HEK293T (cell line): ENCODE results near the gene APBA3.

Source experiments
- CTCF ChIA-PET: fragments of 350-600 bp; formaldehyde crosslinking; extraction: SDS; loops from one replicate; lab custom pipeline; 2021; ENCODE audit warnings: antibody characterized with exemption, inconsistent platforms; lab: Yijun Ruan, JAX
- POLR2A ChIA-PET: fragments of 350-600 bp; formaldehyde crosslinking; extraction: SDS; loops from one replicate; lab custom pipeline; 2020; ENCODE audit warnings: antibody characterized with exemption, inconsistent platforms; lab: Yijun Ruan, JAX
- DNase-seq: peaks from one replicate; pipeline ENCODE4 v3.0.0; 2012; ENCODE audit warnings: mixed read lengths; ENCODE audit errors: extremely low spot score
- ARNT ChIP-seq: fragments of 450-650 bp; IDR thresholded peaks from 2 replicates; pipeline ENCODE4 v1.6.1; 2017; ENCODE audit warnings: mild to moderate bottlenecking
- BHLHE40 ChIP-seq: fragments of 450-650 bp; IDR thresholded peaks from 2 replicates; pipeline ENCODE4 v1.6.1; 2016; ENCODE audit warnings: mild to moderate bottlenecking, moderate library complexity, borderline replicate concordance
- CTBP1 ChIP-seq: fragments of 450-650 bp; IDR thresholded peaks from 2 replicates; pipeline ENCODE4 v1.6.1; 2016; ENCODE audit warnings: borderline replicate concordance
- ELF4 ChIP-seq: fragments of 450-650 bp; IDR thresholded peaks from 2 replicates; pipeline ENCODE4 v1.6.1; 2017; ENCODE audit warnings: antibody characterized with exemption
- FOXA1 ChIP-seq: fragments of 450-650 bp; IDR thresholded peaks from 2 replicates; pipeline ENCODE4 v1.6.1; 2016; ENCODE audit warnings: mild to moderate bottlenecking
- FOXK2 ChIP-seq: fragments of 450-650 bp; IDR thresholded peaks from 2 replicates; pipeline ENCODE4 v1.6.1; 2016; ENCODE audit warnings: mild to moderate bottlenecking
- FOXM1 ChIP-seq: fragments of 450-650 bp; IDR thresholded peaks from 2 replicates; pipeline ENCODE4 v1.6.1; 2017; ENCODE audit warnings: mild to moderate bottlenecking, borderline replicate concordance
- HDGF ChIP-seq: fragments of 450-650 bp; IDR thresholded peaks from 2 replicates; pipeline ENCODE4 v1.6.1; 2017; ENCODE audit warnings: antibody characterized with exemption, borderline replicate concordance
- L3MBTL2 ChIP-seq: fragments of 450-650 bp; conservative IDR thresholded peaks from 2 replicates; pipeline ENCODE4 v1.6.1; 2016; ENCODE audit warnings: mild to moderate bottlenecking
- LEF1 ChIP-seq: fragments of 450-650 bp; IDR thresholded peaks from 2 replicates; pipeline ENCODE4 v1.6.1; 2017; ENCODE audit warnings: mild to moderate bottlenecking, borderline replicate concordance
- NFRKB ChIP-seq: fragments of 450-650 bp; IDR thresholded peaks from 2 replicates; pipeline ENCODE4 v1.6.1; 2016; ENCODE audit warnings: mild to moderate bottlenecking, moderate library complexity
- SP1 ChIP-seq: fragments of 450-650 bp; IDR thresholded peaks from 2 replicates; pipeline ENCODE4 v1.6.1; 2017
- SUZ12 ChIP-seq: fragments of 450-650 bp; IDR thresholded peaks from 2 replicates; pipeline ENCODE4 v1.6.1; 2016; ENCODE audit warnings: mild to moderate bottlenecking
- TARDBP ChIP-seq: fragments of 450-650 bp; IDR thresholded peaks from 2 replicates; pipeline ENCODE4 v1.6.1; 2016
- ZNF384 ChIP-seq: fragments of 450-650 bp; IDR thresholded peaks from 2 replicates; pipeline ENCODE4 v1.6.1; 2016
- TF ChIP-seq, protein P1 (sequence below): fragments of 450-650 bp; IDR thresholded peaks from 2 replicates; pipeline ENCODE4 v1.6.1; 2016

APBA3 gene

DNA sequence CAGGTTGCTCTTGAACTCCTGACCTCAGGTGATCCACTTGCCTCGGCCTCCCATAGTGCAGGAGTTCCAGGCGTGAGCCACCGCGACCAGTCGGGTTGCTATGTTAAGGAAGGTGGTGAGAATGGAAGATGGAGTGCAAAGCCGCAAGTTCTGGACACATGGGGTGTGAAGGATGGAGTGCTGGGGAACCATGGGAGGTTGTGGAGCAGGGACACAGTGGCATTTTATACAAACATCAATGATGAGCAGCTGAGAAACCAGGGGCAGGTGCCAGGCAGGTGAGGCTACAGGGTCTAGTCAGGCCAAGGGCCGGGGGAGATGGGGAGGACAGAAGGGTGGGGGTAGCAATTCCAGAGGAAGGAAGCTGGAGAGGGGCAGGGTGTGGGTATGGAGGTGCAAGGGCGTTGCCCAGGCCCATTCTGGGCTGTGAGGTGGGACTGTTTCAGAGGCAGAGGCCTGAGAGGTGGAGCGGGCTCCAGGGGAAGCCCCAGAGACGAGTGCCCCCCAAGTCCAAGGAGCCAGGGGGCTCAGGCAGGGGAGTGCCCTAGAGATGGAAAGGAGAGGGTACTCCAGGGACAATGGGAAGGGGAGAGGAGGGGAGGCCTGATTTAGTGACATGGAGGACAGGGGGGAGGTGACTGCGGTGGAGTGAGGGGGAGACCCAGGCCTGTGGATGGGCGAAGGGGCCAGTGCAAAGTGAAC, 12.5 kb upstream of the APBA3 start:
- no peak for DNase-seq
- TF ChIP-seq FOXA1, result no peak
- TF ChIP-seq ARNT, result no peak
- TF ChIP-seq ELF4, result no peak
- TF ChIP-seq L3MBTL2, result no peak
- TF ChIP-seq NFRKB, result no peak
- TF ChIP-seq TARDBP, result no peak
- TF ChIP-seq SUZ12, result no peak
- no peak for TF ChIP-seq CTBP1
- TF ChIP-seq ZNF384, result no peak
- TF ChIP-seq HDGF, result no peak
- no peak for TF ChIP-seq FOXM1
- ChIA-PET CTCF (no interaction called here), POLR2A (interaction anchor here (1.5 kb wide), 1 partner anchor 11 kb away, joined by 18 read pairs; the partner anchor contains the start of gene MRPL54)

DNA sequence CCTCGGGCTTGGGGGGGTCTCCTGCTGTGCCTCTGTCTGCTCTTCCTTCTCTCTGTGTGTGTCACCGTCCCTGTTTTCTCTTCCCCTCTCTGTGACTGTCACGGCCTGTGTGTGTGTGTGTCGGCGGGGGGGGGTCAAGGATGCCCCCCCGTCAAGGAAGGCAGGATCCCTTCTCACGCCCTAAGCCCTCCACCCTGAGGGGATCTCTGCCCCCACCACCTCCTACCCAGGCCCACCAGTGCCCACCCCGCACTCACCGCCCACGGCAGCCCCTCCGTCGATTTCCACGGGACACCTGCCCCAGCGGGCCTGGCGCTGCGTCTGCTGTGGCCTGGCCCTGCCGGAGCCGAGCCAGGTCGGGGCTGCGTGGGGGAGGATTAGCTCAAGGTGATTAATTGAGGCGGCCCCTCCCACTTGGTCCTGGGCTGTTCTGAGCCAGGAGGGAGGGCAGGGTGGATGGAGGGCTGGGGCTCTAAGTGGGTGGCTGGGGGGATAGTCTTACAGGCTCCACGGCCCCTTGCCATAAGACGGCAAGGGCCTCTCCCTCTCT, 10.5 kb upstream of the APBA3 start, which contains the start of gene RAX2:
RAX2 (minus strand) TSS at position 323 of the 550 bp plus-strand sequence. CDS start 486 bp downstream, outside the sequence.
- CTCF ChIA-PET, result no interaction called here
- POLR2A ChIA-PET, result interaction anchor here (1.3 to 1.6 kb wide), 2 partner anchors 9 kb away, joined by 8 to 27 read pairs; partner anchors contain the start of gene MRPL54
- TF ChIP-seq L3MBTL2, result no peak
- DNase-seq, result no peak

DNA sequence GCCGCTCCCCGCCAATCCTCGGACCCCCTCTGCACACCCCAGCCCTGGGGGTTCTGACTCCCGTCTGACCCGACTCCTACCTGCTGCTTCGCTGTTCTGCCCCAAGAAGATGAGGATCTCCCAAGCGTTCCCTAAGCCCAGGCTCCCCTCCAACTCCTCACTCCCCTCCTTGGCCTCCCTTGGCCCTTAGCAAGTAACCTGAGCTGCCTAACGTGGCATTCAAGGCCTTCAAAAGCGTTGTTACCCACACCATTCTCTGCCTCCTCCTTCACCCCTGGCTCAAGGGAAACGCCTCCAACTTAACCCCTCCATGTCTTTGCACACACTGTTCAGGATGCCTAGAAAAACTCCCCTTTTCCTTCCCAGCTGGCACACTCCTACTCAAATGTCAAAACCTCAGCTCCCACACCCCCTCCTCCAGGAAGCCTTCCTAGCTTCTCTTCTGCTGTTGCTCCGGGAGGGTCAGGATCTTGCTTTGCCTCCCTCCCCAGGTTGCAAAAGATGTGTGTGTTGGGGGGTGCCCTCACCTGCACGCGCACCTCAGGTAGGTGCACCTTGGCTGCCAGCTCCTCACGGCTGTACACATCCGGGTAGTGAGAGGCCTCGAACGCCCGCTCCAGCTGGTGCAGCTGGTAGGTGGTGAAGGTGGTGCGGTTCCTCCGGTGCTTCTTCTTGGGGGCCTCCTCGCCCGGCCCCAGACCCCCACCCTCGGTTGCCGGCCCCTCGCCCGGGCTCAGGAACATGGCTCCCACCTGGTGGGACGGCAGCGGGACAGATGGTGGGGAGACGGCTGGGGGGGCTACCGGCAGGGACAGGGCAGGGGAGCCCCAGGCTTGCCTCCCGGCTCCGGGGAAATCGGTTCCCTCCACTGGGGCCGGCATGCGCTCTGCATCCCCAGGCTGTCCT, 9.8 kb upstream of the APBA3 start:
- CTCF ChIA-PET, result interaction anchor here (0.7 kb wide), 1 partner anchor 9 kb away, joined by 4 read pairs; the partner anchor contains the start of gene MRPL54
- no peak for DNase-seq
- POLR2A ChIA-PET, result interaction anchor here (1.3 to 1.6 kb wide), 2 partner anchors 9 to 12 kb away, joined by 3 to 27 read pairs; partner anchors contain the start of gene MRPL54
- TF ChIP-seq FOXA1 (no peak), SUZ12 (no peak), LEF1 (no peak), CTBP1 (no peak), TARDBP (no peak)

DNA sequence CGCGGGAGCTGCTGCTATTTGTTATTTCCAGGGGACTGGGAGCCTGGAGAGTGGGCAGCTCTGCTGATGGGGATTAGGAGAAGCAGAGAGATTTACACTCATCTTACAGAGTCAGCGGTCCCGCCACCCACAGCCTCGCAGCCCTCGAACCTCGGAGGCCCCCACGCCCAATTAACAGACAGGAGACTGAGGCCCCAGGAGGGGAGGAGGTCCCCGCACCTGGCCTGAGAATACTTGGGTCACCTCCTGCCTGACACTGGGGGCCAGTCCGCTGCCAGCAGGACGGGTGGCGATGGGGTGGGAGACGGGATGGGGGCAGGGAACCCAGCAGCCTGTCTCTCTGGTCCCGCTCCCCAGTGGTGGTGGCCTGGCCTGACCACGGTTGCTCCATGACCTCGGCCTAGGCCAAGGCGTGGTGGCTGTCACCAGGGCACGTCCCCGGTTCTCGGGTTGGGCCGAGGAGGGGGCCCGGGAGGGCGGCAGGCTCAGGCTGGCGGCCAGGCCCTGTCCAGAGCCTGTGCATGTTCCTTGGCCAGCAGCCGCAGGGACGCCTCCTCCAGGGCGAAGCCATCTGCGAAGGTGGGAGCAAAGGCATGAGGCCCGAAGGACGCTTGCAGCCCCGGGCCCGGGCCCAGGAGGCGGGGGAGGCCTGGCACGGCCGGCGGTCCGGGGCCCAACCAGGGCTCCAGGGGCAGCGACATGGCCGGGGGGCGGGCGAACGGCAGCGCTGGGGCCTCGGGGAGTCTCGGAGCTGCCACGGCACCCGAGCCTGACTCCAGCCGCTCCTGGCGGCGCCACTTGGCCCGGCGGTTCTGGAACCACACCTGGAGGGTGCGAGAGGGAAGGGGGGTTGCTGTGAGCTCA, 8.9 kb upstream of the APBA3 start:
- no peak for DNase-seq
- POLR2A ChIA-PET, result interaction anchor here (1.3 to 1.6 kb wide), 2 partner anchors 8 to 13 kb away, joined by 3 to 27 read pairs; partner anchors contain the start of gene MRPL54
- CTCF ChIA-PET, result no interaction called here

DNA sequence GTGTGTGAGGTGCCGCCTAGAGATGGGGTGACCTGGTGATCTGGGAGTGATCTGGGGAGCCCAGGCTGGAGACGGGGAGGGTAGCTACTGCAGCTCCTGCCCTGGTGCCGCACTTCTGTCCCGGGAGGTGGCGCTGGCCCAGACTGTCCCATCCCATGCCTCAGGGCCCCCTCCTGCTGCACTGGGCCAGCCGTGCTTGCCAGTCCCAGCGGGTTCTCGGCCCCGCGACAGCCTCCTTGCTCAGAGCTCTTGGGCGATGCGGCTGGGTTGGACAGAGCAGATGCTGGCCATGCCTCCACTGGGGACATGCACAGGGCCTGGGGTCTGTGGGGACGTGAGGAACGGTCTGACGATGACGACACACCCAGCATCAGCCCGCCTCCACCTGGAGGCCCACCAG, 8.0 kb upstream of the APBA3 start:
- no peak for DNase-seq

More for the DNA sequence above, 8.9 kb upstream of the APBA3 start:
- TF ChIP-seq, protein P1, sequence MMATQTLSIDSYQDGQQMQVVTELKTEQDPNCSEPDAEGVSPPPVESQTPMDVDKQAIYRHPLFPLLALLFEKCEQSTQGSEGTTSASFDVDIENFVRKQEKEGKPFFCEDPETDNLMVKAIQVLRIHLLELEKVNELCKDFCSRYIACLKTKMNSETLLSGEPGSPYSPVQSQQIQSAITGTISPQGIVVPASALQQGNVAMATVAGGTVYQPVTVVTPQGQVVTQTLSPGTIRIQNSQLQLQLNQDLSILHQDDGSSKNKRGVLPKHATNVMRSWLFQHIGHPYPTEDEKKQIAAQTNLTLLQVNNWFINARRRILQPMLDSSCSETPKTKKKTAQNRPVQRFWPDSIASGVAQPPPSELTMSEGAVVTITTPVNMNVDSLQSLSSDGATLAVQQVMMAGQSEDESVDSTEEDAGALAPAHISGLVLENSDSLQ, result no peak
- TF ChIP-seq SUZ12, result no peak
- TF ChIP-seq BHLHE40, result no peak
- no peak for TF ChIP-seq CTBP1
- TF ChIP-seq ELF4, result no peak
- TF ChIP-seq TARDBP, result no peak
- TF ChIP-seq ARNT, result no peak
- no peak for TF ChIP-seq FOXA1
- no peak for TF ChIP-seq LEF1
- no peak for TF ChIP-seq NFRKB

More for the DNA sequence above, 8.0 kb upstream of the APBA3 start:
- ChIA-PET CTCF (interaction anchor here (0.6 kb wide), 1 partner anchor 58 kb away, joined by 4 read pairs; no protein-coding TSS in a partner anchor), POLR2A (no interaction called here)
- TF ChIP-seq CTBP1, result no peak
- TF ChIP-seq SUZ12, result no peak
- TF ChIP-seq NFRKB, result no peak
- no peak for TF ChIP-seq BHLHE40
- TF ChIP-seq SP1, result no peak
- no peak for TF ChIP-seq L3MBTL2
- no peak for TF ChIP-seq ELF4
- no peak for TF ChIP-seq FOXA1
- TF ChIP-seq, protein P1, result no peak
- no peak for TF ChIP-seq FOXK2
- no peak for TF ChIP-seq ZNF384
- TF ChIP-seq ARNT, result no peak
- no peak for TF ChIP-seq LEF1
- no peak for TF ChIP-seq FOXM1
- no peak for TF ChIP-seq HDGF
